Ovary (tissue), 3 donors: ENCODE measurements around the gene CCL13.

Experiments
- POLR2A ChIP-seq: fragments of 450-650 bp; IDR thresholded peaks from one replicate; pipeline ENCODE4 v1.6.1; 2017; ENCODE audit warnings: antibody characterized with exemption, mild to moderate bottlenecking, moderate library complexity
- TF ChIP-seq, protein P1 (sequence below), 3 donors: fragments of 450-650 bp in 2 of 3; fragments of 200-600 bp in 1 of 3; IDR thresholded peaks; one replicate each; pipeline versions ENCODE4 v1.5.1 to v1.8.0; 2016 to 2022; ENCODE audit warnings: antibody characterized with exemption in 3 of 3, mild to moderate bottlenecking in 1 of 3
- donor health status: DM: no; HTN: no; CAD: no.

DNA sequence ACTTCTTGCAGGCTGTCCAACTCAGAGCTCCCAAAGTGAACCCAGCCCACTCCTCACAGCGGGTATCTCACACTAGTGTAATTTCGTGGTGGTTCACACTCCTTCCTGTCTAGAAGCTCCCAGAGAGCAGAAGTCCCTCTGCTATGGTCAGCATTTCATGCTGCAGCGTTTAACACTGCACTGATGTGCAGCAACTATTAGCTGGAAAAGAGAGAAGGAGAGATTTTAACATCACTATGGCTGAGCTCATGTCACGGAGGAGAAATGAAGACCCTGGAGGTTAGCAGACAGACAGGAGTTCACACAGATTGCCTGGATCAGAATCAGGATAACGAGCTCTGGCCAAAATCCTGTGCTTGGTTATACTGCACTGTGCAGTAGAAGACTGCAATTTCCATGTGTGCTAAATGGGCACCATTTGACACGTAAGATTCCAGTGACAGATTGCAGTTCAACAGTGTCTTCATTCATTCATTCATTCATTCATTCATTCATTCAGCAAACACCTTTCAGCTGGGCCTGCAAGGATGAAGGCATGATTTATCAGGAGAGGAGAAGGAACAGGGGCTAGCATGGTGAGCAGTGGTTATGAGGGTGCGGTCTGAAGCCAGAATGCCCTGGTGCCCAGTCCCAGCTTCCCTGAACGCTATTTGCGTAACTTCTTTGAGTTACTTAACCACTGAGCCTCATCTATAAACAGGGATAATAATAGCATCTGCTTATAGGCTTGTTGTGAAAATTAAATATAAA is 12.1 kb downstream of the CCL13 start:
- no peak for TF ChIP-seq POLR2A
- TF ChIP-seq, protein P1, sequence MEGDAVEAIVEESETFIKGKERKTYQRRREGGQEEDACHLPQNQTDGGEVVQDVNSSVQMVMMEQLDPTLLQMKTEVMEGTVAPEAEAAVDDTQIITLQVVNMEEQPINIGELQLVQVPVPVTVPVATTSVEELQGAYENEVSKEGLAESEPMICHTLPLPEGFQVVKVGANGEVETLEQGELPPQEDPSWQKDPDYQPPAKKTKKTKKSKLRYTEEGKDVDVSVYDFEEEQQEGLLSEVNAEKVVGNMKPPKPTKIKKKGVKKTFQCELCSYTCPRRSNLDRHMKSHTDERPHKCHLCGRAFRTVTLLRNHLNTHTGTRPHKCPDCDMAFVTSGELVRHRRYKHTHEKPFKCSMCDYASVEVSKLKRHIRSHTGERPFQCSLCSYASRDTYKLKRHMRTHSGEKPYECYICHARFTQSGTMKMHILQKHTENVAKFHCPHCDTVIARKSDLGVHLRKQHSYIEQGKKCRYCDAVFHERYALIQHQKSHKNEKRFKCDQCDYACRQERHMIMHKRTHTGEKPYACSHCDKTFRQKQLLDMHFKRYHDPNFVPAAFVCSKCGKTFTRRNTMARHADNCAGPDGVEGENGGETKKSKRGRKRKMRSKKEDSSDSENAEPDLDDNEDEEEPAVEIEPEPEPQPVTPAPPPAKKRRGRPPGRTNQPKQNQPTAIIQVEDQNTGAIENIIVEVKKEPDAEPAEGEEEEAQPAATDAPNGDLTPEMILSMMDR (IDR thresholded peaks at IDR 0.05) = no peak
